ENCODE results near the gene SPTLC2.

GRCh38 chr14:77620222-77620870, 3.9 kb upstream of the SPTLC2 start:
- TF ChIP-seq MYC (IDR thresholded peaks at IDR 0.05; ENCODE audit: low read depth, low read length): no peak
- no peak for TF ChIP-seq CTCF (IDR thresholded peaks at IDR 0.05; ENCODE audit: low read depth, low read length)
